HEK293 (cell line): ENCODE measurements around the gene MACROD1.

Source experiments
- CTCF ChIA-PET: fragments of 350-600 bp; formaldehyde crosslinking; extraction: SDS; loops from one replicate; lab custom pipeline; 2021; ENCODE audit warnings: antibody characterized with exemption; lab: Yijun Ruan, JAX
- POLR2A ChIA-PET: fragments of 300-600 bp; formaldehyde crosslinking; extraction: SDS; loops from one replicate; lab custom pipeline; 2020; ENCODE audit warnings: antibody characterized with exemption, inconsistent platforms; lab: Yijun Ruan, JAX
- H3K27ac ChIP-seq: fragments of 200-500 bp; sonication (Bioruptor generic); 2 replicates; pipeline ENCODE4 v1.5.1; 2014; ENCODE audit warnings: low read depth, low read length, control low read depth, inconsistent platforms; ENCODE audit errors: extremely low read depth
- H3K36me3 ChIP-seq, 2 experiments: fragments of 200-500 bp in 1 of 2; sonication (Bioruptor generic) in 1 of 2; 1 replicate in 1 of 2; 2 replicates in 1 of 2; pipeline ENCODE4 v1.5.1; 2014 to 2017; ENCODE audit warnings: inconsistent platforms in 2 of 2, low read length in 2 of 2; ENCODE audit not compliant: control insufficient read depth in 2 of 2, insufficient read depth in 1 of 2
- H3K4me1 ChIP-seq: fragments of 200-500 bp; sonication (Bioruptor generic); 2 replicates; pipeline ENCODE4 v1.5.1; 2014; ENCODE audit warnings: mild to moderate bottlenecking, low read length, inconsistent platforms; ENCODE audit not compliant: control insufficient read depth, insufficient read depth
- H3K4me3 ChIP-seq: 2 replicates; pipeline ENCODE4 v1.5.1; 2011; ENCODE audit warnings: low read depth, mild to moderate bottlenecking, control low read depth, low read length, moderate library complexity
- H3K9me3 ChIP-seq: fragments of 200-500 bp; sonication (Bioruptor generic); 2 replicates; pipeline ENCODE4 v1.5.1; 2014; ENCODE audit warnings: low read depth, low read length, inconsistent platforms; ENCODE audit not compliant: control insufficient read depth, insufficient read depth
- GLIS2 ChIP-seq: fragments of 450-650 bp; formaldehyde crosslinking; IDR thresholded peaks from 2 replicates; pipeline ENCODE4 v1.5.1; 2016; ENCODE audit warnings: missing biosample characterization, missing genetic modification characterization
- KLF7 ChIP-seq: fragments of 450-650 bp; formaldehyde crosslinking; IDR thresholded peaks from 2 replicates; pipeline ENCODE4 v1.5.1; 2016; ENCODE audit warnings: missing biosample characterization, missing genetic modification characterization, borderline replicate concordance
- SCRT1 ChIP-seq: fragments of 450-650 bp; formaldehyde crosslinking; IDR thresholded peaks from 2 replicates; pipeline ENCODE4 v1.5.1; 2016; ENCODE audit warnings: missing biosample characterization, missing genetic modification characterization, borderline replicate concordance
- SP7 ChIP-seq: fragments of 450-650 bp; formaldehyde crosslinking; IDR thresholded peaks from 2 replicates; pipeline ENCODE4 v1.5.1; 2016; ENCODE audit warnings: missing biosample characterization, missing genetic modification characterization
- ZBTB1 ChIP-seq: fragments of 450-650 bp; formaldehyde crosslinking; IDR thresholded peaks from 2 replicates; pipeline ENCODE4 v1.5.1; 2016; ENCODE audit warnings: missing biosample characterization, missing genetic modification characterization
- ZBTB8A ChIP-seq: fragments of 450-650 bp; formaldehyde crosslinking; IDR thresholded peaks from 2 replicates; pipeline ENCODE4 v1.5.1; 2016; ENCODE audit warnings: missing biosample characterization, missing genetic modification characterization
- ZFHX2 ChIP-seq: fragments of 450-650 bp; formaldehyde crosslinking; conservative IDR thresholded peaks from 2 replicates; pipeline ENCODE4 v1.5.1; 2016; ENCODE audit warnings: missing biosample characterization, missing genetic modification characterization
- ZNF121 ChIP-seq: fragments of 450-650 bp; formaldehyde crosslinking; IDR thresholded peaks from 2 replicates; pipeline ENCODE4 v1.5.1; 2016; ENCODE audit warnings: missing biosample characterization, missing genetic modification characterization
- ZNF138 ChIP-seq: fragments of 450-650 bp; formaldehyde crosslinking; IDR thresholded peaks from 2 replicates; pipeline ENCODE4 v1.5.1; 2016; ENCODE audit warnings: missing biosample characterization, missing genetic modification characterization, borderline replicate concordance
- ZNF169 ChIP-seq: fragments of 450-650 bp; formaldehyde crosslinking; IDR thresholded peaks from 2 replicates; pipeline ENCODE4 v1.5.1; 2016; ENCODE audit warnings: missing biosample characterization, missing genetic modification characterization
- ZNF19 ChIP-seq: fragments of 450-650 bp; formaldehyde crosslinking; IDR thresholded peaks from 2 replicates; pipeline ENCODE4; 2016; ENCODE audit warnings: missing biosample characterization, missing genetic modification characterization, low read depth
- ZNF221 ChIP-seq: fragments of 450-650 bp; formaldehyde crosslinking; IDR thresholded peaks from 2 replicates; pipeline ENCODE4 v1.5.1; 2017; ENCODE audit warnings: missing biosample characterization, missing genetic modification characterization, borderline replicate concordance
- ZNF530 ChIP-seq: fragments of 450-650 bp; formaldehyde crosslinking; IDR thresholded peaks from 2 replicates; pipeline ENCODE4 v1.5.1; 2016; ENCODE audit warnings: low read depth, missing biosample characterization, missing genetic modification characterization
- ZNF549 ChIP-seq: fragments of 450-650 bp; IDR thresholded peaks from 2 replicates; pipeline ENCODE4 v1.5.1; 2018; ENCODE audit warnings: missing biosample characterization, missing genetic modification characterization, mild to moderate bottlenecking, inconsistent platforms, moderate library complexity
- ZNF600 ChIP-seq: fragments of 450-650 bp; formaldehyde crosslinking; IDR thresholded peaks from 2 replicates; pipeline ENCODE4 v1.5.1; 2016; ENCODE audit warnings: missing biosample characterization, missing genetic modification characterization
- ZNF623 ChIP-seq: fragments of 450-650 bp; formaldehyde crosslinking; IDR thresholded peaks from 2 replicates; pipeline ENCODE4 v1.5.1; 2016; ENCODE audit warnings: missing biosample characterization, missing genetic modification characterization
- ZNF747 ChIP-seq: fragments of 450-650 bp; formaldehyde crosslinking; IDR thresholded peaks from 2 replicates; pipeline ENCODE4 v1.5.1; 2016; ENCODE audit warnings: missing biosample characterization, missing genetic modification characterization
- ZNF843 ChIP-seq: fragments of 450-650 bp; formaldehyde crosslinking; IDR thresholded peaks from 2 replicates; pipeline ENCODE4 v1.5.1; 2016; ENCODE audit warnings: missing biosample characterization, missing genetic modification characterization
- ZSCAN16 ChIP-seq: fragments of 450-650 bp; formaldehyde crosslinking; IDR thresholded peaks from 2 replicates; pipeline ENCODE4 v1.5.1; 2016; ENCODE audit warnings: missing biosample characterization, missing genetic modification characterization
- TF ChIP-seq, protein P1 (sequence below): fragments of 450-650 bp; formaldehyde crosslinking; IDR thresholded peaks from 2 replicates; pipeline ENCODE4 v1.5.1; 2017; ENCODE audit warnings: missing biosample characterization, mild to moderate bottlenecking, missing genetic modification characterization, moderate library complexity
- TF ChIP-seq, protein P2 (sequence below): fragments of 450-650 bp; formaldehyde crosslinking; IDR thresholded peaks from 2 replicates; pipeline ENCODE4 v1.5.1; 2016; ENCODE audit warnings: missing biosample characterization, missing genetic modification characterization
- TF ChIP-seq, protein P3 (sequence below): IDR thresholded peaks from 2 replicates; pipeline ENCODE4 v1.6.1; 2011; ENCODE audit warnings: mild to moderate bottlenecking, low read depth, low read length, borderline replicate concordance
- TF ChIP-seq, protein P4 (sequence below): fragments of 450-650 bp; formaldehyde crosslinking; IDR thresholded peaks from 2 replicates; pipeline ENCODE4 v1.5.1; 2016; ENCODE audit warnings: missing biosample characterization, missing genetic modification characterization
- TF ChIP-seq, protein P5 (sequence below): fragments of 450-650 bp; IDR thresholded peaks from 2 replicates; pipeline ENCODE4 v1.5.1; 2018; ENCODE audit warnings: missing biosample characterization, mild to moderate bottlenecking, missing genetic modification characterization
- TF ChIP-seq, protein P6 (sequence below): fragments of 450-650 bp; formaldehyde crosslinking; IDR thresholded peaks from 2 replicates; pipeline ENCODE4 v1.5.1; 2017; ENCODE audit warnings: missing biosample characterization, missing genetic modification characterization

The MACROD1 gene

DNA sequence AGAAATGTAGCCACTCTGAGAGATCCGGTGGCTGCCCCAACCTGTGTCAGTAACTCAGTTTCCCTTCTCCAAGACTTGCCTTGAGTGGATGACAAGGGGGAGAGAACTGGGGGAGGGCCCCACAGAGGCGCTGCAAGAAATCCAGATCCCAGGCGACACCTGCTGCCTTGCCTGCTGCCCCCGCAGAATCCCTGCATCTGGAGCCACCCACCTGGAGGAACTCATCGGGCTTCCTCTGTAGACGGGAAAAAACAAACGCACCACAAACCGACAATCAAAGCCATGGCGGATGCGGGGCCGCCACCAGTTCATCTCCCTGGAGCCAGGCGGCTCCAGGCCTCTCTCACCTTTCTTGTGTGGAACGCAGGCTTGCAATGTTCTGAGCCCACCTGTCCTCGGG, 40.2 kb downstream of the MACROD1 start:
- Histone ChIP-seq H3K36me3 (no peaks in the 10 kb centered on the region), H3K9me3 (no peaks in the 10 kb centered on the region), H3K27ac (no peak overlapping the region), H3K4me3 (no peak overlapping the region), H3K4me1 (peaks cover 3% of the 10 kb centered on the region; the same call in 1 of the 2 replicates)
- ChIA-PET CTCF (no interaction called here), POLR2A (no interaction called here)
- TF ChIP-seq ZNF549 (no peak), ZSCAN16 (tag by site-specific recombination) (no peak), ZNF221 (no peak), ZNF747 (tag by site-specific recombination) (no peak), GLIS2 (tag by site-specific recombination) (no peak), ZNF623 (no peak), ZNF843 (tag by site-specific recombination) (no peak), ZBTB1 (tag by site-specific recombination) (no peak), KLF7 (tag by site-specific recombination) (no peak), SCRT1 (no peak), ZFHX2 (tag by site-specific recombination) (no peak), SP7 (tag by site-specific recombination) (no peak), ZNF19 (tag by site-specific recombination) (no peak)
- TF ChIP-seq, protein P1, sequence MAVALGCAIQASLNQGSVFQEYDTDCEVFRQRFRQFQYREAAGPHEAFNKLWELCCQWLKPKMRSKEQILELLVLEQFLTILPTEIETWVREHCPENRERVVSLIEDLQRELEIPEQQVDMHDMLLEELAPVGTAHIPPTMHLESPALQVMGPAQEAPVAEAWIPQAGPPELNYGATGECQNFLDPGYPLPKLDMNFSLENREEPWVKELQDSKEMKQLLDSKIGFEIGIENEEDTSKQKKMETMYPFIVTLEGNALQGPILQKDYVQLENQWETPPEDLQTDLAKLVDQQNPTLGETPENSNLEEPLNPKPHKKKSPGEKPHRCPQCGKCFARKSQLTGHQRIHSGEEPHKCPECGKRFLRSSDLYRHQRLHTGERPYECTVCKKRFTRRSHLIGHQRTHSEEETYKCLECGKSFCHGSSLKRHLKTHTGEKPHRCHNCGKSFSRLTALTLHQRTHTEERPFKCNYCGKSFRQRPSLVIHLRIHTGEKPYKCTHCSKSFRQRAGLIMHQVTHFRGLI = no peak
- TF ChIP-seq, protein P2, sequence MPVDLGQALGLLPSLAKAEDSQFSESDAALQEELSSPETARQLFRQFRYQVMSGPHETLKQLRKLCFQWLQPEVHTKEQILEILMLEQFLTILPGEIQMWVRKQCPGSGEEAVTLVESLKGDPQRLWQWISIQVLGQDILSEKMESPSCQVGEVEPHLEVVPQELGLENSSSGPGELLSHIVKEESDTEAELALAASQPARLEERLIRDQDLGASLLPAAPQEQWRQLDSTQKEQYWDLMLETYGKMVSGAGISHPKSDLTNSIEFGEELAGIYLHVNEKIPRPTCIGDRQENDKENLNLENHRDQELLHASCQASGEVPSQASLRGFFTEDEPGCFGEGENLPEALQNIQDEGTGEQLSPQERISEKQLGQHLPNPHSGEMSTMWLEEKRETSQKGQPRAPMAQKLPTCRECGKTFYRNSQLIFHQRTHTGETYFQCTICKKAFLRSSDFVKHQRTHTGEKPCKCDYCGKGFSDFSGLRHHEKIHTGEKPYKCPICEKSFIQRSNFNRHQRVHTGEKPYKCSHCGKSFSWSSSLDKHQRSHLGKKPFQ (tag by site-specific recombination) = no peak
- TF ChIP-seq, protein P3, sequence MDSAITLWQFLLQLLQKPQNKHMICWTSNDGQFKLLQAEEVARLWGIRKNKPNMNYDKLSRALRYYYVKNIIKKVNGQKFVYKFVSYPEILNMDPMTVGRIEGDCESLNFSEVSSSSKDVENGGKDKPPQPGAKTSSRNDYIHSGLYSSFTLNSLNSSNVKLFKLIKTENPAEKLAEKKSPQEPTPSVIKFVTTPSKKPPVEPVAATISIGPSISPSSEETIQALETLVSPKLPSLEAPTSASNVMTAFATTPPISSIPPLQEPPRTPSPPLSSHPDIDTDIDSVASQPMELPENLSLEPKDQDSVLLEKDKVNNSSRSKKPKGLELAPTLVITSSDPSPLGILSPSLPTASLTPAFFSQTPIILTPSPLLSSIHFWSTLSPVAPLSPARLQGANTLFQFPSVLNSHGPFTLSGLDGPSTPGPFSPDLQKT = no peak
- TF ChIP-seq, protein P4, sequence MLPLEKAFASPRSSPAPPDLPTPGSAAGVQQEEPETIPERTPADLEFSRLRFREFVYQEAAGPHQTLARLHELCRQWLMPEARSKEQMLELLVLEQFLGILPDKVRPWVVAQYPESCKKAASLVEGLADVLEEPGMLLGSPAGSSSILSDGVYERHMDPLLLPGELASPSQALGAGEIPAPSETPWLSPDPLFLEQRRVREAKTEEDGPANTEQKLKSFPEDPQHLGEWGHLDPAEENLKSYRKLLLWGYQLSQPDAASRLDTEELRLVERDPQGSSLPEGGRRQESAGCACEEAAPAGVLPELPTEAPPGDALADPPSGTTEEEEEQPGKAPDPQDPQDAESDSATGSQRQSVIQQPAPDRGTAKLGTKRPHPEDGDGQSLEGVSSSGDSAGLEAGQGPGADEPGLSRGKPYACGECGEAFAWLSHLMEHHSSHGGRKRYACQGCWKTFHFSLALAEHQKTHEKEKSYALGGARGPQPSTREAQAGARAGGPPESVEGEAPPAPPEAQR (tag by site-specific recombination) = no peak

DNA sequence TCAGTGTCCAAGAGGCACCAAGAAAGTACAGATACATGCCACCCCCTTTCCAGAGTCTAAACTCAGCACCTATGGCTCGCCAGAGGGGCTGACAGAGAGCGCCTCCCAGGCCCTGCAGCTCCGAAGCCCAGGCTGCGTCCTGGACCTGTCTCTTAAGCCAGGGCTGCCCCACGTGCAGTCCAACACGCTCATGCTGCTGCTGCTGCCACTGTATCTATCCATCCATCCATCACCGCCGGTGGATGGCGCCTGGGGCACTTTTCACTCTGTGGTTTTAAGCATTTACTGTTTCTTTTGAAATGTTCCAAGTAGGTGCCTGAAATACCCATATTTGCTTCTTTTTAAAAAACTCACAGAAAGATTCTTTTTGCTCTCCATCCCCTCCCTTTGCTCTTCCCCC, 41.8 kb downstream of the MACROD1 start:
- no peaks in the 10 kb centered on the region for H3K9me3 ChIP-seq
- no peak for TF ChIP-seq ZNF138 (tag by site-specific recombination)
- 0 out of 2 replicates have a peak, but pooled peaks have one; percentile 38 for TF ChIP-seq ZNF600 (tag by site-specific recombination)
- no peak for TF ChIP-seq ZNF530 (tag by site-specific recombination)
- TF ChIP-seq ZBTB8A = no peak
- TF ChIP-seq, protein P5, sequence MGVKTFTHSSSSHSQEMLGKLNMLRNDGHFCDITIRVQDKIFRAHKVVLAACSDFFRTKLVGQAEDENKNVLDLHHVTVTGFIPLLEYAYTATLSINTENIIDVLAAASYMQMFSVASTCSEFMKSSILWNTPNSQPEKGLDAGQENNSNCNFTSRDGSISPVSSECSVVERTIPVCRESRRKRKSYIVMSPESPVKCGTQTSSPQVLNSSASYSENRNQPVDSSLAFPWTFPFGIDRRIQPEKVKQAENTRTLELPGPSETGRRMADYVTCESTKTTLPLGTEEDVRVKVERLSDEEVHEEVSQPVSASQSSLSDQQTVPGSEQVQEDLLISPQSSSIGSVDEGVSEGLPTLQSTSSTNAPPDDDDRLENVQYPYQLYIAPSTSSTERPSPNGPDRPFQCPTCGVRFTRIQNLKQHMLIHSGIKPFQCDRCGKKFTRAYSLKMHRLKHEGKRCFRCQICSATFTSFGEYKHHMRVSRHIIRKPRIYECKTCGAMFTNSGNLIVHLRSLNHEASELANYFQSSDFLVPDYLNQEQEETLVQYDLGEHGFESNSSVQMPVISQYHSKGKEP (tag by site-specific recombination) = peak; percentile 19; the same call in 1 of the 2 replicates
- TF ChIP-seq, protein P6, sequence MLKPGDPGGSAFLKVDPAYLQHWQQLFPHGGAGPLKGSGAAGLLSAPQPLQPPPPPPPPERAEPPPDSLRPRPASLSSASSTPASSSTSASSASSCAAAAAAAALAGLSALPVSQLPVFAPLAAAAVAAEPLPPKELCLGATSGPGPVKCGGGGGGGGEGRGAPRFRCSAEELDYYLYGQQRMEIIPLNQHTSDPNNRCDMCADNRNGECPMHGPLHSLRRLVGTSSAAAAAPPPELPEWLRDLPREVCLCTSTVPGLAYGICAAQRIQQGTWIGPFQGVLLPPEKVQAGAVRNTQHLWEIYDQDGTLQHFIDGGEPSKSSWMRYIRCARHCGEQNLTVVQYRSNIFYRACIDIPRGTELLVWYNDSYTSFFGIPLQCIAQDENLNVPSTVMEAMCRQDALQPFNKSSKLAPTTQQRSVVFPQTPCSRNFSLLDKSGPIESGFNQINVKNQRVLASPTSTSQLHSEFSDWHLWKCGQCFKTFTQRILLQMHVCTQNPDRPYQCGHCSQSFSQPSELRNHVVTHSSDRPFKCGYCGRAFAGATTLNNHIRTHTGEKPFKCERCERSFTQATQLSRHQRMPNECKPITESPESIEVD = peak; percentile 15; the same call in 1 of the 2 replicates
- TF ChIP-seq ZNF169 = no peak
- no peak for TF ChIP-seq ZNF121
- peaks cover 3% of the 10 kb centered on the region; the same call in 1 of the 2 replicates for H3K4me1 ChIP-seq
- no peak overlapping the region for H3K4me3 ChIP-seq
- H3K36me3 ChIP-seq = no peaks in the 10 kb centered on the region
- CTCF ChIA-PET = no interaction called here
- H3K27ac ChIP-seq = no peak overlapping the region
- POLR2A ChIA-PET = no interaction called here
